ENCODE measurements around the gene CYRIA.

Gene CYRIA

GRCh38 chr2:16630463-16630862, 35.2 kb downstream of the CYRIA start:
- Histone ChIP-seq H3K79me2 (ENCODE audit: insufficient read depth, low read length) (no peaks in the 10 kb centered on the region), H2AFZ (ENCODE audit: low read depth, low read length, severe bottlenecking) (no peak overlapping the region), H3K27ac (ENCODE audit: low read depth, low read length) (no peak overlapping the region), H3K9me2 (replicated peaks; ENCODE audit: insufficient read depth, low read length) (no peaks in the 10 kb centered on the region), H3K9me3 (ENCODE audit: insufficient read depth, low read length) (no peaks in the 10 kb centered on the region), H3F3A (ENCODE audit: insufficient read depth) (no peaks in the 10 kb centered on the region), H3K4me2 (ENCODE audit: low read depth, low read length, poor library complexity, severe bottlenecking) (no peak overlapping the region), H3K36me3 (ENCODE audit: low read length) (no peaks in the 10 kb centered on the region), H3K27me3 (ENCODE audit: low read length) (no peaks in the 10 kb centered on the region), H3K4me3 (ENCODE audit: insufficient read depth, low read length, poor library complexity, severe bottlenecking) (no peak overlapping the region), H3K9ac (ENCODE audit: low read length) (no peak overlapping the region), H4K20me1 (ENCODE audit: low read depth, low read length) (no peaks in the 10 kb centered on the region)
- TF ChIP-seq EZH2phosphoT487 (conservative IDR thresholded peaks at IDR 0.05; ENCODE audit: low read length), result no peak
- TF ChIP-seq, protein P1, sequence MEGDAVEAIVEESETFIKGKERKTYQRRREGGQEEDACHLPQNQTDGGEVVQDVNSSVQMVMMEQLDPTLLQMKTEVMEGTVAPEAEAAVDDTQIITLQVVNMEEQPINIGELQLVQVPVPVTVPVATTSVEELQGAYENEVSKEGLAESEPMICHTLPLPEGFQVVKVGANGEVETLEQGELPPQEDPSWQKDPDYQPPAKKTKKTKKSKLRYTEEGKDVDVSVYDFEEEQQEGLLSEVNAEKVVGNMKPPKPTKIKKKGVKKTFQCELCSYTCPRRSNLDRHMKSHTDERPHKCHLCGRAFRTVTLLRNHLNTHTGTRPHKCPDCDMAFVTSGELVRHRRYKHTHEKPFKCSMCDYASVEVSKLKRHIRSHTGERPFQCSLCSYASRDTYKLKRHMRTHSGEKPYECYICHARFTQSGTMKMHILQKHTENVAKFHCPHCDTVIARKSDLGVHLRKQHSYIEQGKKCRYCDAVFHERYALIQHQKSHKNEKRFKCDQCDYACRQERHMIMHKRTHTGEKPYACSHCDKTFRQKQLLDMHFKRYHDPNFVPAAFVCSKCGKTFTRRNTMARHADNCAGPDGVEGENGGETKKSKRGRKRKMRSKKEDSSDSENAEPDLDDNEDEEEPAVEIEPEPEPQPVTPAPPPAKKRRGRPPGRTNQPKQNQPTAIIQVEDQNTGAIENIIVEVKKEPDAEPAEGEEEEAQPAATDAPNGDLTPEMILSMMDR (IDR thresholded peaks at IDR 0.05; ENCODE audit: insufficient read depth, low read length, poor library complexity, severe bottlenecking), result no peak

GRCh38 chr2:16629770-16630169, 35.9 kb downstream of the CYRIA start:
- no peak overlapping the region for H2AFZ ChIP-seq (ENCODE audit: low read depth, low read length, severe bottlenecking)
- no peaks in the 10 kb centered on the region for H3K27me3 ChIP-seq (ENCODE audit: low read length)
- H3K27ac ChIP-seq (ENCODE audit: low read depth, low read length), result no peak overlapping the region
- H3K4me3 ChIP-seq (ENCODE audit: insufficient read depth, low read length, poor library complexity, severe bottlenecking), result no peak overlapping the region
- no peaks in the 10 kb centered on the region for H3K9me3 ChIP-seq (ENCODE audit: insufficient read depth, low read length)
- no peaks in the 10 kb centered on the region for H4K20me1 ChIP-seq (ENCODE audit: low read depth, low read length)
- H3F3A ChIP-seq (ENCODE audit: insufficient read depth), result no peaks in the 10 kb centered on the region
- H3K4me2 ChIP-seq (ENCODE audit: low read depth, low read length, poor library complexity, severe bottlenecking), result no peak overlapping the region
- H3K79me2 ChIP-seq (ENCODE audit: insufficient read depth, low read length), result no peaks in the 10 kb centered on the region
- no peaks in the 10 kb centered on the region for H3K36me3 ChIP-seq (ENCODE audit: low read length)
- H3K9me2 ChIP-seq (replicated peaks; ENCODE audit: insufficient read depth, low read length), result no peaks in the 10 kb centered on the region
- H3K9ac ChIP-seq (ENCODE audit: low read length), result no peak overlapping the region
- TF ChIP-seq, protein P1 (IDR thresholded peaks at IDR 0.05; ENCODE audit: insufficient read depth, low read length, poor library complexity, severe bottlenecking), result no peak
- TF ChIP-seq EZH2phosphoT487 (conservative IDR thresholded peaks at IDR 0.05; ENCODE audit: low read length), result no peak

- no peaks in the 10 kb centered on the region for H3K9me2 ChIP-seq (replicated peaks; ENCODE audit: insufficient read depth, low read length)
- no peak overlapping the region for H3K4me3 ChIP-seq (ENCODE audit: insufficient read depth, low read length, poor library complexity, severe bottlenecking)
- TF ChIP-seq, protein P1 (IDR thresholded peaks at IDR 0.05; ENCODE audit: insufficient read depth, low read length, poor library complexity, severe bottlenecking), result no peak
- no peaks in the 10 kb centered on the region for H3K36me3 ChIP-seq (ENCODE audit: low read length)
- H3K9me3 ChIP-seq (ENCODE audit: insufficient read depth, low read length), result no peaks in the 10 kb centered on the region
- no peaks in the 10 kb centered on the region for H3K27me3 ChIP-seq (ENCODE audit: low read length)
- no peaks in the 10 kb centered on the region for H4K20me1 ChIP-seq (ENCODE audit: low read depth, low read length)
- H3K4me2 ChIP-seq (ENCODE audit: low read depth, low read length, poor library complexity, severe bottlenecking), result no peak overlapping the region
- H2AFZ ChIP-seq (ENCODE audit: low read depth, low read length, severe bottlenecking), result no peak overlapping the region
- no peaks in the 10 kb centered on the region for H3F3A ChIP-seq (ENCODE audit: insufficient read depth)
- no peak overlapping the region for H3K27ac ChIP-seq (ENCODE audit: low read depth, low read length)
- no peak overlapping the region for H3K9ac ChIP-seq (ENCODE audit: low read length)
- no peaks in the 10 kb centered on the region for H3K79me2 ChIP-seq (ENCODE audit: insufficient read depth, low read length)
These were observed 36.6 kb downstream of the CYRIA start for GRCh38 chr2:16629044-16629443.
